GM04504 (cell line): ENCODE data around the gene MAN1A1.

Experiments used
- DNase-seq: peaks from one replicate; pipeline ENCODE4 v3.0.0-alpha.2; 2012; ENCODE audit warnings: low read depth

MAN1A1 gene

DNA sequence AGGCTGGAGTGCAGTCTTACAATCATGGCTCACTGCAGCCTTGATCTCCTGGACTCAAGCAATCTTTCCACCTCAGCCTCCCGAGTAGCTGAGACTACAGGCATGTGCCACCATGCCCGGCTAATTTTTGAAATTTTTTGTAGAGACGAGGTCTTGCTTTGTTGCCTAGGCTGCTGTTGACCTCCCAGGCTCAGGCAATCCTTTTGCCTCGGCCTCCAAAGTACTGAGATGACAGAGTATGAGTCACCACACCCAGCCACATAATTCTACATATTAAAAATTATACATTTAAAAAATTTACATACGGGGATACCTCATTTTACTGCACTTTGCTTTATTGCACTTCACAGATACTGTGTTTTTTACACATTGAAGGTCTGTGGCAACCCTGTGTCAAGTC lies 115.1 kb downstream of the MAN1A1 start:
- no peak for DNase-seq

DNA sequence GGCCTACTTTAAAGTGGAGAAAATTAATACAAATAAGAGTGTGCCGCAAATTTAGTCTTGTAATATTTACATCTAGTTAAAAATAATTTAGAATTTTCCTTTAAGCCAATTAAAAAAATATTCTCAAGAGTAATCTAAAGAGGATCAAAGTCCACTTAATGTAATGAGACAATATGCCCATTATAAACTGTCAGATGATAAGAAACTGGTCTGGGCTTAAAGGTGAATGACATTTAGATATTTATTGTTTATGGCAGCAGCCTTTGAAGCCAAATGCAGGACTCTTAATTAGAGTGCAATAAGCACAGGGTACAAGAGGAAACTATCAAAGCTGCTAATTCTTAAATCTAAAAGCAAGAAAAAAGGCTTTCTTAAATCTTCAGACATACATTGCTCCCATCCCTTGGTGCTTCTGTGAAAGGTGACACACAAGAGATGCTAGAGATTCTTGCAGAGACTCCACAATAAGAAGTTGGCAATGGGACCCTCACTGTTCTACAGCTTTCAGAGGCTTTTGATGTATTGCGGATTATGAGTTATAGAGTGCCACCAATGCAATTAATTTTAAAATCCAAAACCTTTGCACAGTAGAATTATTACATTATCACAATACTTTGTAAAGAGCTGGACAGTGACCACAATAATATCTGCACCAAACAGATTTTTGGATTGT lies 116.1 kb downstream of the MAN1A1 start:
- no peak for DNase-seq

DNA sequence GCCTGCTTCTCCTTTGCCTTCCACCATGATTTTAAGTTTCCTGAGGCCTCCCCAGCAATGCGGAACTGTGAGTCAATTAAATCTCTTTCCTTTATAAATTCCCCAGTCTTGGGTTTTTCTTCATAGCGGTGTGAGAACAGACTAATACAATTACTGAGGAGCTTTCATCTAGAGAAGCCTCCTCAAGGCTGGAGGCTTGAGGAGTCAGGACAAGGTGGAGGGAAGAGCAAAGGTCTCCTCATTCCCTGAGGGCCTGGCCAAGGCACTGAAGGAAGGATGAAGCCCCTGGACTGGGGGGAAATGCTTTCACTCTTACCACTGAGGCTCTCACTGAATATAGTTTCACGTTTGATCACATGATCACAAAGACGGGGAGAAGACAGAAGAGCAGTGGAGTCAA lies 118.2 kb downstream of the MAN1A1 start:
- DNase-seq: no peak

- DNase-seq: no peak
These were observed 119.4 kb downstream of the MAN1A1 start for GRCh38 chr6:119230160-119230559.

DNA sequence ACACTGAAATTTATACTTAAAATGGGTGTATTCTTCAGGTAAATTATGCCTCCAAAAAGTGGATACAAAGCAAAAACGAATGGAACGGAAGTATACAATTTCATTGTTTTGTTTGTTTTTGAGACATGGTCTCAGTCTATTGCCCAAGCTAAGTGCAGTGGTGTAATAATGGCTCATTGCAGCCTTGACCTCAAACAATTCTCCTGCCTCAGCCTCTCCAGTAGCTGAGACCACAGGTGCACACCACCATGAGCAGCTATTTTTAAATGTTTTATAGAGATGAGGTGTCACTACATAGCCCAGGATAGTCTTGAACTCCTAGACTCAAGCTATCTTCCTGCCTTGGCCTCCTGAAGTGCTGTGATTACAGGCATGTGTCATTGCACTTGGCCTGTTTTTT lies 122.2 kb downstream of the MAN1A1 start:
- DNase-seq: no peak

DNA sequence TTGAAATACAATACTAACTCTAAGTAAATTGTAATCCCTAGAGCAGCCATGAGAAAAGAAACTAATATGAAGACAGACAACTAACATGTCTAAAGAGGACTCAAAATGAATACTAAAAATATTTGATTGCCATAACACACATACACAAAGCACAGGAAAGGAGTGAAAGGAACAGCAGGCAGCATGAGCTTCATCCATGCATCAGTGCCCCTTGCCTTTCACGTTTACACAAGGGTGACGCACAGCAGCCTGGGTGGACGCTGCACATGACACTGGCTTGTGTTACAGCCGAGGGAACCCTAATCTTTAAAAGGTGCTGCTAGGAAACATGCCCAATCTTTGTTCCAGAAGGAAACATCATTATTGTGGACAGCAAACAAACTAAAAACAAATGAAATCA lies 123.5 kb downstream of the MAN1A1 start:
- DNase-seq: no peak

DNA sequence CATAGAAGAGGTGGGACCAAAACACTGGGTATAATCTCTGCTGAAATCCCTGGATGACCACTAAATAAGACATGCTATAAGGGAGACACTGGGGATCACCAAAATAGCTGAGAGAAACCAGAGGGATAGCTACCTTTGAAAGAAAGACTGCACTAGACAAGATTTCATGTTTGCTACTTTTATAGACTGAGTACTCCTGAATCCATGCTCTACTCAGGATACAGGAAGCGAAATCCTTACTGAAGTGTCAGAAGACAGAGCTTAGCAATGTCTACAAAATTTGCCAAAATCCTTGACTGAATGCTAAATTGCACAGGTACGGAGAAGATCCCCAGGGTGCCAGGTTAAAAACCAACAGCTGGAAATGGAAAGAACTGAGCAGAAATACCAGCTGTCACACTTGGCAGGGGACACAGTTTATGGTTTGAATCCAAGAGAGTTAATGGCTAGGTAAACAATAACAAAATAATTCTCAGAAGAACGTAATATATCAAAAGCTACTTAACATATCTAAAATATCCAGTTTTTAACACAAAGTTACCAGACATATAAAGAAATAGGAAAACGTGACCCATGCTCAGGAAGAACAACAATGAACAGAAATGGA lies 125.4 kb downstream of the MAN1A1 start:
- no peak for DNase-seq

- no peak for DNase-seq
These were observed 129.1 kb downstream of the MAN1A1 start for GRCh38 chr6:119220452-119220851.

GRCh38 chr6:119218548-119218947 lies 131.0 kb downstream of the MAN1A1 start:
- no peak for DNase-seq

- no peak for DNase-seq
These were observed 133.5 kb downstream of the MAN1A1 start for GRCh38 chr6:119215885-119216590.

GRCh38 chr6:119215309-119215708 lies 134.3 kb downstream of the MAN1A1 start:
- no peak for DNase-seq

GRCh38 chr6:119210596-119210995 lies 139.0 kb downstream of the MAN1A1 start:
- DNase-seq: no peak

GRCh38 chr6:119209452-119210205 lies 139.9 kb downstream of the MAN1A1 start:
- no peak for DNase-seq

DNA sequence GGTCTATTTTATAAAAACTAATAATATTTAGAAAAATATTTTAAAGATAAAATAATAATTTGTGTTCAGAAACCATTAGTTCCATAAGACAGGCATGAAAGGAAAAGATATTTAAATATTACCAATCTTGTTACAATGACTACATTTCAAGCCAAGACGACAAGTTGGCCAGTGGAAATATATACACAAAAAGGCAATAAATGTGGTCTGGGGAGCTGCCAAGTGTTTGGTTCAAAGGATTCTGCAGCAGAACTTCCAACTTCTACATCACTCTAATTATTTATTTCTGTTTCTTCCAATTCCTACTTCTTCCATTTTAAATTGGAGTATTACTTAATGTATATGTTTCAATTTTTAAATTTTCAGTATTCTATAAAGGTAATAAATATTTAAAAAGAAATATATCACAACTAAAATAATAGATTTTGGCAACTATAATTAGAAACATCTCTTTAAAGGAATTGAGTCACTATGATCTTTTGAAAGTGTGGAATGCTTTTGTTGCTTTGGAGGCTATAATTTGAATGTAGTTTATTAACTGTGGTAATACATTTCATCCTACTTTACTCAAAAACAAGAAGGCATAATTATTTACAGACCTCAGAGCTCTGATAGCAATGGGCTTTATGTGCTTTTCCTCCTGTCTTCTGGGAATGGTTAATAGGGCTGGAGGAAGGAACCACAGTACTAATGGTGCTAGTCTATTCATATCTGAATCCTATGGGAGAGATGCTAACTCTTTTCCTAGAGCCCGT lies 141.4 kb downstream of the MAN1A1 start:
- DNase-seq: peak; percentile 51

- no peak for DNase-seq
These were observed 142.2 kb downstream of the MAN1A1 start for GRCh38 chr6:119207327-119207726.

GRCh38 chr6:119205911-119206618 lies 143.5 kb downstream of the MAN1A1 start:
- DNase-seq: no peak

DNA sequence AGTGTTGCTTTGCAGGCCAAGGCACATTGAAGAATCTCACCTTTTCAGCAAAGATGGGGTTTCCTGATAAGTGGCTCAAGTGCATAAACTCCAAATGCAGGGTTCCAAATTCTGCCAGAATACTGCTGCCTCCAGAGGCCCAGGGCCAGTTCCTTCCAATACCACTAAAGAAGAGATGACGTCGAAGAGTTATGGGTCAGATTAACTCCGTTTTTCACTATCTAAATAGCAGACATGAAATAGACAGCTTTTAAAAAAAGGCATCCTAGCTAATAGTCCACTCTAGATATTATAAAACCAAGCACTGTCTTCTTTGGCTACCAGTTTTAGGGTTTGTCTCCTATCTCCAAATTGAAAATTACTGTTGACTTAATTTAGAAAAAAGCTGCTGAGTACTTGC lies 144.8 kb downstream of the MAN1A1 start:
- DNase-seq: no peak

GRCh38 chr6:119201480-119201879 lies 148.1 kb downstream of the MAN1A1 start:
- no peak for DNase-seq

DNA sequence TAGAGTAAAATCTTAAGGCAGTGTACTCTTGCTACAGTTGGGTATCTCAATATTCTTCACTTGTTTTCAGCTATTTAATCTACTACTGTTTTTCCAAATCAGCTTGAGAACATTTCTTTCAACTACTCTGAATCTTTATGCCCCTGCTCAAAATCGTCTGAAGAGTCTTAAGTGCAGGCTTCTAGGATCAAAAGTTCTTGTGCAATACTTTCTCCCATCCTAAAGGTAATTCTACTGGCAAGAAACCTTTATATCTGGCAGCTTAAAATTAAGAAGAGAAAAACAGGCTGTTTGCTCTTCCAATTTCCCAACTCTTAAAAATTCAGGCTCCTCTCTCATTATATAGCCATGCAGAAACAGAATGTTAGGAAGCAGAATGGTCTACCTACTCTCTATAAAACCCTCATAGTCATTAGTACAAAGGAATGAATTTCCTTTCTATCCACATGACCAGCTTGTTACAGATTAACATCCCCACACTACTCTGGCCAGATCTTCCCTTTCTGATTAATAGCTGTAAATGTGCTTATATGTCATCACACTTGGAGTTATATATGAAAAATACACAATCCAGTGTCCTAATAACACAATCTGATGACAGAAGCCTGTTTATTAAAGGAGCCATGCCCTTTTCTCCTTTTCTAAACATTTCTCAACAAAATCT lies 148.9 kb downstream of the MAN1A1 start:
- no peak for DNase-seq

DNA sequence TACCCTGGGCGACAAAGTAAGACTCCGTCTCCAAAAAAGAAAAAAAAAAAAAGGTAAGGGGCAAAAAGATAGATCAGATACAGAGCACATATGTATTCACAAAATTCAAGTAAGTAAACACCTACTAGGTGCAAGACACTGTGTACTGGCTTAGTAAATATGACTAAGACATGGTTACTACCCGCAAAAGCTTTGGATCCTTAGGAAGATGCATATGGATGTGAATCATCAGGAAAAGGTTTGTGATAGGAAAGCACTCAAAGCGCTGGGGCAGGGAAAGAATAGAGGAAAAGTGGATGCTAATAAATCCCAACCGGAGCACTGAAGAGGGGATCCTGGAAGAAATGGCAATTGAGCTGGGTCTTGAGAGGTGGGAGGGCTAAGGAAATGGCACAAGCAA lies 152.3 kb downstream of the MAN1A1 start:
- DNase-seq: no peak

DNA sequence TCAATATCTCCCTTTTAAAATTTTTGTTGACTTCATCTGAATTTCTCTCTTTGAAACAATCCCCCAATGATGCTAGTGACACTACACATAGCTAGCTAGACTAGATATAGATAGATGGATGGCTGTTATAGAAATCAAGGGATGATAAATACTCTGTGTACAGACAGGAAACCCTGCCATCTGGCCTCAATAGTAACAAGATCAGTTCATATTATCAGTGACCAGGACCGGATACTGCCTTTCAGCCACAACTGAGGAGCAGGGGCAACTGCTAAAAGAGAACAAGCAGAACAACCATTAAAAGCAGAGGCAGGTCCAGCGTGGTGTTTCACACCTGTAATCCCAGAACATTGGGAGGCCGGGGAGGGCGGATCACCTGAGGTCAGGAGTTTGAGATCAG lies 152.8 kb downstream of the MAN1A1 start:
- no peak for DNase-seq
